HEK293T (cell line): ENCODE data around the gene FBXL13.

Experiments
- BHLHE40 ChIP-seq: fragments of 450-650 bp; IDR thresholded peaks from 2 replicates; pipeline ENCODE4 v1.6.1; 2016; ENCODE audit warnings: mild to moderate bottlenecking, moderate library complexity, borderline replicate concordance
- ELF4 ChIP-seq: fragments of 450-650 bp; IDR thresholded peaks from 2 replicates; pipeline ENCODE4 v1.6.1; 2017; ENCODE audit warnings: antibody characterized with exemption
- FOXA1 ChIP-seq: fragments of 450-650 bp; IDR thresholded peaks from 2 replicates; pipeline ENCODE4 v1.6.1; 2016; ENCODE audit warnings: mild to moderate bottlenecking
- L3MBTL2 ChIP-seq: fragments of 450-650 bp; conservative IDR thresholded peaks from 2 replicates; pipeline ENCODE4 v1.6.1; 2016; ENCODE audit warnings: mild to moderate bottlenecking
- SP1 ChIP-seq: fragments of 450-650 bp; IDR thresholded peaks from 2 replicates; pipeline ENCODE4 v1.6.1; 2017
- SUZ12 ChIP-seq: fragments of 450-650 bp; IDR thresholded peaks from 2 replicates; pipeline ENCODE4 v1.6.1; 2016; ENCODE audit warnings: mild to moderate bottlenecking

GRCh38 chr7:102913826-102914225 is 160.8 kb downstream of the FBXL13 start:
- TF ChIP-seq BHLHE40: no peak
- TF ChIP-seq L3MBTL2: no peak
- TF ChIP-seq SP1: no peak
- no peak for TF ChIP-seq SUZ12
- no peak for TF ChIP-seq ELF4
- TF ChIP-seq FOXA1: no peak
